Thyroid gland (tissue), 4 donors: Measurements from ENCODE around the gene PRKCE.

Experiments used
- POLR2A ChIP-seq, 2 donors: fragments of 450-650 bp; IDR thresholded peaks; one replicate each; pipeline ENCODE4 v1.6.1; 2017; ENCODE audit warnings: antibody characterized with exemption in 2 of 2, mild to moderate bottlenecking in 2 of 2, moderate library complexity in 1 of 2
- TF ChIP-seq, protein P1 (sequence below), 6 experiments: fragments of 200-600 bp in 3 of 6; fragments of 450-650 bp in 3 of 6; sonication (generic) in 3 of 6; IDR thresholded peaks; one replicate each; pipeline ENCODE4 v1.5.1; 2016 to 2019; ENCODE audit warnings: antibody characterized with exemption in 6 of 6, mild to moderate bottlenecking in 2 of 6, inconsistent platforms in 1 of 6, moderate library complexity in 1 of 6

DNA sequence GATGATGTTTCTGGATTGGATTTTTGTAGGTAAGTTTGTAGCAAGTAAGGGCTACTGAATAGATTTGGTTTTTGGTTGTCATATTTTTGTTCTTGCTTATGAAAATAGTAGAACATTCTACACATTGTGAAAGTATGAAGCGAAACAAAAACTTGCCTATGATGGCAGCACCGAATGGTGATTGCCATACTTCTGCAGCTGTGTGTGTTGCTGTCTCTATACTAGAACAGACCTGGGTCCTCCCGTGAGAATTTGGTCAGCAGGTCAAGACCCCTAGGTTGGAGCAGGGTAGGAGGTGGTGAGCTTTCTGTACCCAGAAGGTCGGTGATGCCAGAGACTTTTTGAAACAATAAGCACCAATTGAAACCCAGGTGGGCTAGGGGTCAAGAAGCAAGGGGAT is 322.6 kb downstream of the PRKCE start:
- TF ChIP-seq POLR2A (IDR thresholded peaks at IDR 0.05), result no peak
- TF ChIP-seq, protein P1, sequence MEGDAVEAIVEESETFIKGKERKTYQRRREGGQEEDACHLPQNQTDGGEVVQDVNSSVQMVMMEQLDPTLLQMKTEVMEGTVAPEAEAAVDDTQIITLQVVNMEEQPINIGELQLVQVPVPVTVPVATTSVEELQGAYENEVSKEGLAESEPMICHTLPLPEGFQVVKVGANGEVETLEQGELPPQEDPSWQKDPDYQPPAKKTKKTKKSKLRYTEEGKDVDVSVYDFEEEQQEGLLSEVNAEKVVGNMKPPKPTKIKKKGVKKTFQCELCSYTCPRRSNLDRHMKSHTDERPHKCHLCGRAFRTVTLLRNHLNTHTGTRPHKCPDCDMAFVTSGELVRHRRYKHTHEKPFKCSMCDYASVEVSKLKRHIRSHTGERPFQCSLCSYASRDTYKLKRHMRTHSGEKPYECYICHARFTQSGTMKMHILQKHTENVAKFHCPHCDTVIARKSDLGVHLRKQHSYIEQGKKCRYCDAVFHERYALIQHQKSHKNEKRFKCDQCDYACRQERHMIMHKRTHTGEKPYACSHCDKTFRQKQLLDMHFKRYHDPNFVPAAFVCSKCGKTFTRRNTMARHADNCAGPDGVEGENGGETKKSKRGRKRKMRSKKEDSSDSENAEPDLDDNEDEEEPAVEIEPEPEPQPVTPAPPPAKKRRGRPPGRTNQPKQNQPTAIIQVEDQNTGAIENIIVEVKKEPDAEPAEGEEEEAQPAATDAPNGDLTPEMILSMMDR (IDR thresholded peaks at IDR 0.05), result no peak
